AG10803 (cell line): ENCODE results near the gene IRAG1.

Source experiments
- DNase-seq: peaks from one replicate; pipeline ENCODE4 v3.0.0; 2010; ENCODE audit warnings: low read depth
- H3K4me3 ChIP-seq: 2 replicates; pipeline ENCODE4 v1.5.1; 2011; ENCODE audit warnings: mild to moderate bottlenecking, low read length, control low read depth
- TF ChIP-seq, protein P1 (sequence below): conservative IDR thresholded peaks from 2 replicates; pipeline ENCODE4 v1.5.1; 2011; ENCODE audit warnings: mild to moderate bottlenecking, low read length, control low read depth, inconsistent platforms

The IRAG1 gene

DNA sequence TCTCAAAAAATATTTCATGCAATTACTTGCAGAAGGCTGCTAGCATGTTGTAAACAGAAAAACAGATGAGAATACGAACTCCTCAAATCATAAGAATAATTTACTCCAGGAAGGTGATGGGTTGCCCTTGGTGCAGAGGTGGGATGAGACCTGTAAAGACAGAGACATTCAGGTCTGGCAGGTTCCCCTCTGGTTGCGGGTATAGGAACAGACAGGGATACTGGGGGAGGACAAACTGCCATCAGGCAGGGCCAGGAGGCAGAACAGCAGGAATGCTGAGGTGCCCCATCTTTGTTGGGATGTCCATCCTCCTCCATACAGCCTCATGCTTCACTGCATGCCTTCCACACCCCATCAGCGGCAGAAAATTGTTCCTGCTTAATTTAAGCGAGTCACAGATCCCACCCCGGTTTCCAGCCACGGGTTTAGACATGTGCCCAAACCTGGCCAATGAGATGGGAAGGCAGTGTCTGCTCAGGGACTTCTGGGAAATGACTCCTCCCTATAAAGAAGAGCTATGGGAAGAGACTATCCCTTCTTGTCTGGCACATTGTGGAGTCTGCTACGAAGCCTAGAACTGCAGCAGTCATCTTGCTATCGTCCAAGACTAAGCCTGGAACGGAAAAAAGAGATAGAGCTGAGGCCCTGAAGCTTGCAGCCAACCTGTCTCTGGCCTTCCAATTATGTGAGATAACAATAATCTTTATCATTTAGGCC, 23.1 kb upstream of the IRAG1 start:
- DNase-seq, result no peak
- H3K4me3 ChIP-seq, result no peak overlapping the region
- TF ChIP-seq, protein P1, sequence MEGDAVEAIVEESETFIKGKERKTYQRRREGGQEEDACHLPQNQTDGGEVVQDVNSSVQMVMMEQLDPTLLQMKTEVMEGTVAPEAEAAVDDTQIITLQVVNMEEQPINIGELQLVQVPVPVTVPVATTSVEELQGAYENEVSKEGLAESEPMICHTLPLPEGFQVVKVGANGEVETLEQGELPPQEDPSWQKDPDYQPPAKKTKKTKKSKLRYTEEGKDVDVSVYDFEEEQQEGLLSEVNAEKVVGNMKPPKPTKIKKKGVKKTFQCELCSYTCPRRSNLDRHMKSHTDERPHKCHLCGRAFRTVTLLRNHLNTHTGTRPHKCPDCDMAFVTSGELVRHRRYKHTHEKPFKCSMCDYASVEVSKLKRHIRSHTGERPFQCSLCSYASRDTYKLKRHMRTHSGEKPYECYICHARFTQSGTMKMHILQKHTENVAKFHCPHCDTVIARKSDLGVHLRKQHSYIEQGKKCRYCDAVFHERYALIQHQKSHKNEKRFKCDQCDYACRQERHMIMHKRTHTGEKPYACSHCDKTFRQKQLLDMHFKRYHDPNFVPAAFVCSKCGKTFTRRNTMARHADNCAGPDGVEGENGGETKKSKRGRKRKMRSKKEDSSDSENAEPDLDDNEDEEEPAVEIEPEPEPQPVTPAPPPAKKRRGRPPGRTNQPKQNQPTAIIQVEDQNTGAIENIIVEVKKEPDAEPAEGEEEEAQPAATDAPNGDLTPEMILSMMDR, result no peak

DNA sequence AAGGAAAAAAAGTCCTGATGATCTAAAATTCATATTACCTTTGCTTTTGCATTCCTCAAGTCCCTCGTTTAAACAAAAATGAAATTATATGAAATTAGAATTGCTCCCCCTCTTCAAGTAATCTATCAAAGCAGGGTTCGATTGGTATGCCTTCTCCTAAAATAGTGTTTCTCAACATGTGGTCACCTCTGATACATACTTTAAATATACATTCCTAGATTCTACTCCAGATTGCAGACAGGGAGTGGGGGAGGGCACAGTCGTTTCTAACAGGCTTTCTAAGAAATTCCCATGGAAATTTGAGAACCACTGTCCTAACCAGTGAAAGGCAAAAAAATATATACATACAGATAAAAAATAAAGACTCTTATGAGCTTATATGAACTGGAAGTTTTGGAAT, 22.6 kb upstream of the IRAG1 start:
- DNase-seq, result peak; percentile 37
- no peak overlapping the region for H3K4me3 ChIP-seq
- TF ChIP-seq, protein P1, result no peak

DNA sequence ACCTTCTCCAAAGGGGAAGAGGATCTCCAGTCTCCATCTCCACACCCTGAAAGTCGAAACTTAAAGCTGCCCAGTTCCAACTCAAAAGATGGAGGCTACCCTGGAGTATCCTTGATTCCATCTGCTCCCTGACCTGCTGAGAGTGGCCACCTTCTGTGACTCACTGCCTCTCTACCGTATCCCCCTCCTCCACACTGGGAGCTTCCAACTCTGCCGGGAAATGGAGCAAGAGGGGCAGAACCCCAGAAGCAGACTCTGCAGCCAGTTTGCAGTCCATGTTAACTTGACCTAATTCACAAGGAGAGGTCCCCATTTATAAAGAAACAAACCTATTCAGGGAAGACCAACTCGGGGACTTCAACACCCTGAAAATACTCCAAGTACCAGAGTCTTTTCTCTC, 22.0 kb upstream of the IRAG1 start:
- no peak for DNase-seq
- TF ChIP-seq, protein P1, result no peak
- H3K4me3 ChIP-seq, result no peak overlapping the region

DNA sequence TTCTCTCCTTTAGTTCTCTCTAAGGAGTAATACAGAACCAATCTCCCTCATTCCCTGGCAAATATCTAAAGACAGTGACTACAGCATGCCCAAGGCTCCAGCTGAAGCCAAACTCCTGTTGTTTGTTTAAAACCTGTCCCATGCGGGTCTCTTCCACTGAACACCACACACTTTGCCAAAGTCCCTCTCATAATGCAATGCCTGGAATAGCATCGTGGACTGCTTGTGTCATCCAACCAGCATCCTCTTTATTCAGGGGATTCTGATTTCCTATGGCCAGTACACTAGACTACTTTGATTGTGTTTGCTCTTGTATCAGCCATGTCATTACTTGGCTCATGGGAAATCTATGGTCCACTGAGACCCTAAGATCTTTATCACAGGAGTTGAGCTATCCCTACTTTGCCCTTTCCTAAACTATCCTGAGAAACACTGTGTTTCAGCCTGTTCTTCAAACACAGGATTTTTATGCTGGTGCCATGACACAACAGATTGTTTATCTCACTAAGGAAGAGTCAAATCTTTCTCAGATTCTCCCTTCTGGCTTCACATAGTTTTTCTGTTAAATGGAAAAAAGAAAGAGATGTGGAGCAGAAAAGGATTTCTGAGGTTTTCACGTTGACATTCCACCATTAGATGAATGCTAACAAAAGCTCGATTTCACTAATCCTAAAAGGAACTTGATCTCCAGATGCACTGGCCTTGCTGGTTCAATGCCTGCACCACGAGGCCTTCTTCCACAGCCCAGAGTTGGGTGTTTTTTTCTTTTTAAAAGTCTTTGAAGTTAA, 15.9 kb upstream of the IRAG1 start:
- DNase-seq, result no peak
- TF ChIP-seq, protein P1, result no peak

DNA sequence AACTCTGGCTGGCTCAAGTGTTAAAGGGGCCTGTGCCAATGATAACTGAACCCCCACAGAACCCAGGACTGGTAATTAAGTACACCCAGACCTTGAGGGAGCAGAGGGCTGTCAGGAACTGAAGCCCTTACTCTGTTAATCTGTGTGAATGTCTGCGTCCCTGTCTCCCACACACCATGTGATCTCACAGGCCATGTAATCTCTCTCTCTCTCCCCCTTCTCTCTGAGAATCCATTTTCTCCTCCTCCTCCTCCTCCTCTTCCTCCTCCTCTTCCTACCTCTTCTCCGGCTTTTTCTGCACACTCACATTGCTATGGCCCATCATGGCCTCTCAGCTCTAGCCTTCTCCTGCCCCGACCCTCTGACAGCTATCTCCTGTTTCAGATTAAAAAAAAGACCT, 14.6 kb upstream of the IRAG1 start:
- no peak for DNase-seq
- TF ChIP-seq, protein P1, result no peak
- H3K4me3 ChIP-seq, result no peak overlapping the region

More for the DNA sequence above, 15.9 kb upstream of the IRAG1 start:
- no peak overlapping the region for H3K4me3 ChIP-seq

DNA sequence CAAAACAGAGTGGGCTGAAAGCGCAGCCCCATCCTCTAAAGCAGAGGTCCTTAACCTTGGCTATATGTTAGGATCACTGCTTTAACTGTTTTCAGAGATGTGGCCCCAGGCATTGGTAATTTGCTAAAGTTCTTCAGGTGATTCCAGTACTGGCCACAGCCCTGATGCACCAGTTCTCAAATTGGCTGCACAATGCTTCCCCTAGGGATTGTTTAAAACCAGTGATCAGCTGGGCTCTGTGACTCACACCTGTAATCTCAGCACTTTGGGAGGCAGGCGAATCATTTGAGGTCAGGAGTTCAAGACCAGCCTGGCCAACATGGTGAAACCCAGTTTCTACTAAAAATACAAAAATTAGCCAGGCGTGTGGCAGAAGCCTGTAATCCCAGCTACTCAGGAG, 8.4 kb upstream of the IRAG1 start:
- TF ChIP-seq, protein P1, result no peak
- H3K4me3 ChIP-seq, result no peak overlapping the region
- peak; percentile 41 for DNase-seq

DNA sequence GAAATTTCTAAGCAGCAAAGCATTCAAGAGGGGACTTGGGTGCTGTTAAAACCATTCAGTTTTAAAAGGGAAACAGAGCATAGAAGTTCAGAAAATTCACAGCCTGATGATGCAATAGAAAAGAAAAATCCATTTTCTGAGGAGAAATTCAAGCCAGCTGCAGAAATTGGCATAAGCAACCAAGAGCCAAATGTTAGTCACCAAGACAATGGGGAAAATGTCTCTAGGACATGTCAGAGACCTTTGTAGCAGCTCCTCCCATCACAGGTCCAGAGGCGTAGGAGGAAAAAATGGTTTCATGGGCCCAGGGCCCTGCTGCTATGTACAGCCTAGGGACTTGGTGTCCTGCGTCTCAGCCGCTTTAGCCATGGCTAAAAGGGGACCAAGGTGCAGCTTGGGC, 5.5 kb upstream of the IRAG1 start:
- H3K4me3 ChIP-seq, result no peak overlapping the region
- peak; percentile 64 for DNase-seq
- TF ChIP-seq, protein P1, result no peak
